Activated CD4-positive, CD25-positive, alpha-beta regulatory T cell treated with anti-CD3 and anti-CD28 coated beads, Interleukin-2, amount 50 U/mL, for 24 hours (primary cell): ENCODE results near the gene GNAT2.

Experiments
- ATAC-seq, 2 donors: fragments of 150-1000 bp; cut with Tn5 transposase; one replicate each; pipeline ENCODE4 v1.10.0; 2021; ENCODE audit warnings: mild to moderate bottlenecking in 1 of 2, moderate library complexity in 1 of 2

GNAT2 gene

GRCh38 chr1:109605381-109605780, 14.0 kb downstream of the GNAT2 start:
- no peak for ATAC-seq

GRCh38 chr1:109603229-109603628, 16.2 kb downstream of the GNAT2 start:
- no peak for ATAC-seq

GRCh38 chr1:109598655-109599054, 20.8 kb downstream of the GNAT2 start:
- no peak for ATAC-seq

GRCh38 chr1:109598156-109598555, 21.3 kb downstream of the GNAT2 start:
- ATAC-seq = no peak

- ATAC-seq = no peak
Observed at GRCh38 chr1:109595531-109595930, 23.9 kb downstream of the GNAT2 start.

GRCh38 chr1:109592916-109593315, 26.5 kb downstream of the GNAT2 start:
- no peak for ATAC-seq

- no peak for ATAC-seq
Observed at GRCh38 chr1:109589679-109590078, 29.7 kb downstream of the GNAT2 start.

- no peak for ATAC-seq
Observed at GRCh38 chr1:109589177-109589576, 30.2 kb downstream of the GNAT2 start.

GRCh38 chr1:109586055-109586454, 33.4 kb downstream of the GNAT2 start:
- no peak for ATAC-seq

- ATAC-seq = no peak
Observed at GRCh38 chr1:109584766-109585165, 34.6 kb downstream of the GNAT2 start.

GRCh38 chr1:109582021-109582420, 37.4 kb downstream of the GNAT2 start:
- no peak for ATAC-seq

GRCh38 chr1:109579491-109579890, 39.9 kb downstream of the GNAT2 start:
- no peak for ATAC-seq

- ATAC-seq = no peak
Observed at GRCh38 chr1:109578947-109579443, 40.4 kb downstream of the GNAT2 start.

GRCh38 chr1:109573785-109574184, 45.6 kb downstream of the GNAT2 start:
- no peak for ATAC-seq

- no peak for ATAC-seq
Observed at GRCh38 chr1:109570414-109570813, 49.0 kb downstream of the GNAT2 start.

- ATAC-seq = no peak
Observed at GRCh38 chr1:109569323-109569722, 50.1 kb downstream of the GNAT2 start.

- no peak for ATAC-seq
Observed at GRCh38 chr1:109567877-109568672, 51.3 kb downstream of the GNAT2 start.

- ATAC-seq = no peak
Observed at GRCh38 chr1:109566982-109567381, 52.4 kb downstream of the GNAT2 start.

- no peak for ATAC-seq
Observed at GRCh38 chr1:109565241-109565640, 54.2 kb downstream of the GNAT2 start.

GRCh38 chr1:109564194-109564878, 55.1 kb downstream of the GNAT2 start:
- no peak for ATAC-seq

- ATAC-seq = no peak
Observed at GRCh38 chr1:109559995-109560394, 59.4 kb downstream of the GNAT2 start.

GRCh38 chr1:109557520-109557919, 61.9 kb downstream of the GNAT2 start:
- ATAC-seq = no peak

- ATAC-seq = no peak
Observed at GRCh38 chr1:109556563-109556962, 62.9 kb downstream of the GNAT2 start.
